Measurements from ENCODE around the gene GTF3C4.

Gene GTF3C4

GRCh38 chr9:132648283-132648682 lies 22.0 kb upstream of the GTF3C4 start:
- no peak for DNase-seq (ENCODE audit: low spot score)

DNA sequence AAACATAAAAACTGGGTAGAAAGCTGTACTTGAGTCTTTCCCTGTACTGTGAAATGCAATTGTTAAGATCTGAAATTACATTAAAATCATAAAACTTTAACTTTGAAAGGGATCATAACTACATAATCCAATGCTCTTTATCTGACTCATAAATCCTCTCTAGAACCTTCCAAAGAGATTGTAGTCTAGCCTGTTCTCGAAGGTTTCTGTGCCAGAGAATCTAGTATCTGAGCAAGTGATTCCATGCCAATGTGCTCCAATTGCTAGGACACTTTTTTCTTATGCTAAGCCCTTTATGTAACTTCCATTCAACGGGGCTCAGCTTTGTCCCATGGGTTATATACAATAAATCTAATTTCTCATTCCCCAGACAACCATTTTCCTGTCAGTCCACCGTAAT lies 21.6 kb upstream of the GTF3C4 start:
- DNase-seq (ENCODE audit: low spot score) = no peak

DNA sequence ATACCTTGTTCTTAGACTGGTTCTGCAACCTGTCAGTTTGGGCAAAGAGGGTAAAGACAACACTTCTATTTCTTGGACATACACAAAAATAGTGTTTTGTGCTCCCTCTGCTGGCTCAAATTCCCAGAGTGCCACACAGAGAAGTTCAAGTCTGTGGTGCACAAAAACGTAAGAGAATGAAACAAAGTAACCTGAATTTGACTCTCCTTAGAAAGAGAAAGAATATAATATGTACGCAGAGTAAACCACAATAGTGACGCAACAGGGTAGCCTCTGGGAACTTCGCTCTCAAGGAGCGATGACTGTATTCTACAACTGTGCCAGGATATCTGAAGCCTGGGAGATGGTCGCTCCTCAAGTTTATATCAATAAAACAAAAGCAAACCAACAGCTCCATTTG lies 19.0 kb upstream of the GTF3C4 start:
- DNase-seq (ENCODE audit: low spot score) = no peak

GRCh38 chr9:132656299-132656698 lies 14.0 kb upstream of the GTF3C4 start:
- DNase-seq (ENCODE audit: low spot score) = no peak

GRCh38 chr9:132662152-132662945 lies 7.9 kb upstream of the GTF3C4 start:
- no peak for DNase-seq (ENCODE audit: low spot score)

GRCh38 chr9:132663117-132663516 lies 7.1 kb upstream of the GTF3C4 start:
- DNase-seq (ENCODE audit: low spot score) = no peak

- DNase-seq (ENCODE audit: low spot score) = no peak
Measured at GRCh38 chr9:132663851-132664250, 6.4 kb upstream of the GTF3C4 start.

DNA sequence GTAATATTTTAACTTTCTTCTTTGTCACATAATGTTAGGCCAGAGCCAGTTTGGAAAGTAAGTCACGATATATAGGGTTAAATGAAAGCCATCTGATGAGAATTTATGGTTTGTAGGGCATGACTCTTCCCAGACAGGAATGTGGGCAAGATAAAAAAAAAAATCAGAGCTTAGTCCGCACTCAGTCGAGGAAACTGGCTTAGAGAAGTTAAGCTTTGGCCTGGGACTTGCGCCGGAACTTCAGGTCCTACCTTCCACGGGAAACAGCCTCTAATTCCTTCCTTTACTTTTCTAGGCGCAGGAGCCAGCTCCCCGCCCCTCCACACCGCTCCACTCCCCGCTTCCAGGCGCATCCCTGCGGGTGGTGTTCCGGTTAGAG lies 956 bp upstream of the GTF3C4 start:
- DNase-seq (ENCODE audit: low spot score) = peak; percentile 42

DNA sequence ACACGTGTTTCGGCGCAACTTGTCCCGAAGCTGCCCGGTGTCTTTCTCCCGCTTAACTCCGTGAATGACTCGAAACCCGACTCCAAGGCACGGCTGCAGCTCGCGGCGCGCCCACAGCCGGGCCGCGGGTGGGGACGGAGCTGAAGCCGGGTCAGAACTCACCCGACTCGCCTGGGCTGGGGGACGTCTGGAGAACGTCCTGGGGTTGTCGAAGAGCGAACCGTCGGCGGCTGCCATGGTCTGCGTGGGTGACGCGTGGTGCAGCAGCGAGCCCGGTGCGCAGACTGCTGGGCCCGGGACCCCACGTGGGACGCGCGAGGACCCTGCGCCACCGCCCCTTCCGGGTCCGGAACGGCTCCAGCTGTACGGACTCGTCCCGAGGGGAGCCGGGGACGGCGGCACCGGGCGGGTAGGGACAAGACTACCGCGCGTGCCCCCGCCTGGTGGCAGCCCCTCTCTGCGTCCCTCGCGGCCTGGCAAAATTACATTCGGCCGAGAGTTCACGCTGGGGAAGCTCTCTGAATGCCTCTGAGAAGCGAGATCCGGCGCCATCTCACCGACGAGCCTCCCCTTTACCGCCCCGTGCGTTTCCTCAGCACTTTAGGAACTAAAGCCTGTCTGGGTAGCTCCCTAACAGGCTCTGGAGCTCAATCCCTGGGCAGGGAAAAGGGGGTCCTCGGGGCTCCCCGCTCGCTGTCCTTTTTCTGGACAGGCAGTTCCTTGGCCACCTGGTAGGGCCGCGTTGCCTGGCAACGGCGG lies 387 bp upstream of the GTF3C4 start, which contains the start of gene DDX31:
Gene DDX31, minus strand, starts transcription at position 286 of the 759 bp plus-strand sequence. Its CDS starts 49 bp downstream, at position 237.
- DNase-seq (ENCODE audit: low spot score) = peak; percentile 68

- peak; percentile 38 for DNase-seq (ENCODE audit: low spot score)
Measured at GRCh38 chr9:132671620-132672412, 1.6 kb downstream of the GTF3C4 start.

GRCh38 chr9:132672413-132672690 lies 2.1 kb downstream of the GTF3C4 start:
- no peak for DNase-seq (ENCODE audit: low spot score)

GRCh38 chr9:132673355-132673754 lies 3.1 kb downstream of the GTF3C4 start:
- peak; percentile 26 for DNase-seq (ENCODE audit: low spot score)

- no peak for DNase-seq (ENCODE audit: low spot score)
Measured at GRCh38 chr9:132674485-132674884, 4.2 kb downstream of the GTF3C4 start.

DNA sequence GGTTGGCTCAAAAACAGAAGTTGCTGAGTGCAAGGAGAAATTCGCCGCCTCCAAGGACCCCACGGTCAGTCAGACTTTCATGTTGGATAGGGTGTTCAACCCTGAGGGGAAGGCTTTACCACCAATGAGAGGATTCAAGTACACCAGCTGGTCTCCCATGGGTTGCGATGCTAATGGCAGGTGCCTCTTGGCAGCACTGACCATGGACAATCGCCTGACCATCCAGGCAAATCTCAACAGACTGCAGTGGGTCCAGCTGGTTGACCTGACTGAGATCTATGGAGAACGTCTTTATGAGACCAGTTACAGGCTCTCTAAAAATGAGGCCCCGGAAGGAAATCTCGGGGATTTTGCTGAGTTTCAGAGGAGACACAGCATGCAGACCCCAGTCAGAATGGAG lies 7.7 kb downstream of the GTF3C4 start:
- DNase-seq (ENCODE audit: low spot score) = no peak

DNA sequence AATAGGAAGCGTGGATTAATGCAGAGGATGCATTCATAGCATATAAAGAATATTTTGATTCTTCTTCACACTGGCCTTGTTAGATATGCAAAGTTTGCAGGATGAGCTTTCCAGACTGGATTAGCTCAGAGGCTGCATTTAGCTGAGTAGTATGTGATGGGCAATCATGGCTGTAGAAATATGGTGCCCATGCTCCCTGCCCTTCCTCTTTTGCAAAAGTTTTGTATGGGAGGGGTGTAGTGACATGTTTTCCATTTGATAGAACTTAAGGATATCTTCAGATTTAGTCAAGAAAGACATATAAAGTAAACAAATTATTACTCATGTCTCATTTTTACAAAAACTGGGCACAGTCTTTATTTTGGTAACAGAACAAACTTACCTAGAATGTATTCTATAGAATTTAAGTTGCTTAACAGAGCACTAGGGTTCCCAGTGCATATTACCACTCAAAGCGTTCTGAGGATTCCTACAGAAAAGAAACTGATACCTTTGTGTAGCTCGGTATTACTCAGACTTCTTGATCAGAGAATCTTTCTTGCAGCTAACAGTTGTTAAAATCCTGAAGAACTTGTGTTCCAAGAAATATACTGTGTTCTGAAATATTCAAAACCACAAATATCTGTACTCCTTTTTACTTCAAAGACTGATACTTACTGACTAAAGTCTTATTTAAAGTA lies 9.8 kb downstream of the GTF3C4 start:
- DNase-seq (ENCODE audit: low spot score) = no peak

DNA sequence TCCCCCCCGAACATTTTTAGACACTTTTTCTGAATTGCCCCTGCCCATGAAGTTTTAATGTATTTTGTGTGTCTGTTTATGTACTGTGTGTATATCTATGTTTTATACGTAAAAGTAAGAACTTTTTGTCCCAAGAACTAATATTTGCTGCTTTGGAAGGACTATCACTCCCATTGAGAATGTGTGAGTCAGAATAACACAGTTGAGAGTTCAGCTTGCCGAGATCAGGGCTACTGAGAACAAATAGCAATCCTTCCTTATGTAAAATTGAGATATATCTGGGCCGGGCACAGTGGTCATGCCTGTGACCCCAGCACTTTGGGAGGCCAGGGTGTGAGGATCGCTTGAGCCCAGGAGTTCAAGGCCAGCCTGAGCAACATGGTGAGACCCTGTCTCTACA lies 11.3 kb downstream of the GTF3C4 start:
- DNase-seq (ENCODE audit: low spot score) = no peak

- DNase-seq (ENCODE audit: low spot score) = no peak
Measured at GRCh38 chr9:132683873-132684272, 13.6 kb downstream of the GTF3C4 start.

DNA sequence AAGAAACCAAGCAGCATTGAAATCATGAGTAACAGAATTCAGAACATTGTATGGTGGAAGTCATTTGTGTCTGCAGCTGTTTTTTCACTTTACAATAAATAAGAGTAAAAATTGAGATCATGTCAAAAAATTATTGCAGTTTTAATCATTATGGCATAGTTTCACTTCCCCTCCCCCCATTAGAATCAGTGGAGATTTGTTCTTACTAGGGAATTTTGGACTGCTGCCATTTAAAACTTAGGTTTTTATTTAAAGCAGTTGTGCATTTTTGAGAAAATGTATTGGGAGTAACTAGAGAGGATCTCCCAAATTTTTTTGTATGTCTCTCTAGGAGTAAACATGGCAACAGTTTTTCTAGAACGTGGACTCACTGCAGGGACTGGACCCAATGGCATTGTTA lies 20.4 kb downstream of the GTF3C4 start:
- no peak for DNase-seq (ENCODE audit: low spot score)

GRCh38 chr9:132694144-132694543 lies 23.9 kb downstream of the GTF3C4 start:
- no peak for DNase-seq (ENCODE audit: low spot score)

GRCh38 chr9:132697230-132697629 lies 27.0 kb downstream of the GTF3C4 start:
- DNase-seq (ENCODE audit: low spot score) = no peak

GRCh38 chr9:132698989-132699388 lies 28.7 kb downstream of the GTF3C4 start:
- no peak for DNase-seq (ENCODE audit: low spot score)

DNA sequence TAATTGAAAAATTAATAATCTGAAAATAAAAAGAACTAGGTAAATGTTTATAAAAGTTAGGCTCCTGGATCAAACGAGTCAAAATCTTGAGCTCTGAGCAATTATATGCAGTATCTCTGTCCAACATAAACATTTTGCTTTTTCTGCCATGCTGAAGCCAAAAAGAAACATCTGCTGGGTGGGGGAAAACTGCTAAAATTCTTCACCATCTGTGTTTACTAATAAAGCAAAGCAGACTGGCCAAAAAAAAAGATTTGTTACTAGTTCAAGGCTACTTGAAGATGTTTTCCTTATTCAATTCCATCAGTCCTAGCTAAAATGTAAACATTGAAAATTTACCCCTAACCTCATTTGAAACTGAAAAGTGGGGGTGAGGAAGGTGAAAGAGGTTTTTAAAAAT lies 29.7 kb downstream of the GTF3C4 start:
- no peak for DNase-seq (ENCODE audit: low spot score)

Data from kidney capillary endothelial cell (primary cell).